Kidney epithelial cell (primary cell): ENCODE results near the gene BNC2. TPM values are rescaled to one million over a fixed set of nuclear protein-coding genes. Genes with fewer than 3 reads are reported as not detected.

Experiments used
- DNase-seq: peaks from one replicate; pipeline ENCODE4 v3.0.0-alpha.2; 2010; ENCODE audit warnings: low read depth
- H3K27me3 ChIP-seq: 2 replicates; pipeline ENCODE4 v1.6.0; 2011; ENCODE audit warnings: low read length; ENCODE audit not compliant: control insufficient read depth, insufficient read depth
- H3K36me3 ChIP-seq: 2 replicates; pipeline ENCODE4 v1.5.1; 2011; ENCODE audit warnings: low read length; ENCODE audit not compliant: control insufficient read depth, insufficient read depth
- H3K4me3 ChIP-seq: 2 replicates; pipeline ENCODE4 v1.5.1; 2011; ENCODE audit warnings: low read depth, mild to moderate bottlenecking, control low read depth, low read length
- total RNA-seq: library from RNA; depleted of rRNA; stranded (reverse); fragments of >200 nt; gene quantifications from 2 replicates; pipeline ENCODE4 v1.2.3, GENCODE V29; 2015
- TF ChIP-seq, protein P1 (sequence below): IDR thresholded peaks from 2 replicates; pipeline ENCODE4 v1.5.1; 2011; ENCODE audit warnings: mild to moderate bottlenecking, moderate library complexity, low read length, control low read depth, inconsistent platforms; ENCODE audit not compliant: insufficient read depth, poor library complexity, severe bottlenecking

BNC2 gene
- total RNA-seq, 1 donor from 2014 or later = 1.5 TPM

- no peak for DNase-seq
- TF ChIP-seq, protein P1, sequence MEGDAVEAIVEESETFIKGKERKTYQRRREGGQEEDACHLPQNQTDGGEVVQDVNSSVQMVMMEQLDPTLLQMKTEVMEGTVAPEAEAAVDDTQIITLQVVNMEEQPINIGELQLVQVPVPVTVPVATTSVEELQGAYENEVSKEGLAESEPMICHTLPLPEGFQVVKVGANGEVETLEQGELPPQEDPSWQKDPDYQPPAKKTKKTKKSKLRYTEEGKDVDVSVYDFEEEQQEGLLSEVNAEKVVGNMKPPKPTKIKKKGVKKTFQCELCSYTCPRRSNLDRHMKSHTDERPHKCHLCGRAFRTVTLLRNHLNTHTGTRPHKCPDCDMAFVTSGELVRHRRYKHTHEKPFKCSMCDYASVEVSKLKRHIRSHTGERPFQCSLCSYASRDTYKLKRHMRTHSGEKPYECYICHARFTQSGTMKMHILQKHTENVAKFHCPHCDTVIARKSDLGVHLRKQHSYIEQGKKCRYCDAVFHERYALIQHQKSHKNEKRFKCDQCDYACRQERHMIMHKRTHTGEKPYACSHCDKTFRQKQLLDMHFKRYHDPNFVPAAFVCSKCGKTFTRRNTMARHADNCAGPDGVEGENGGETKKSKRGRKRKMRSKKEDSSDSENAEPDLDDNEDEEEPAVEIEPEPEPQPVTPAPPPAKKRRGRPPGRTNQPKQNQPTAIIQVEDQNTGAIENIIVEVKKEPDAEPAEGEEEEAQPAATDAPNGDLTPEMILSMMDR = no peak
- H3K36me3 ChIP-seq = no peaks in the 10 kb centered on the region
- H3K4me3 ChIP-seq = no peak overlapping the region
- no peaks in the 10 kb centered on the region for H3K27me3 ChIP-seq
Measured at GRCh38 chr9:16422114-16422513, 448.4 kb downstream of the BNC2 start.

GRCh38 chr9:16421532-16421931 lies 448.9 kb downstream of the BNC2 start:
- Histone ChIP-seq H3K36me3 (no peaks in the 10 kb centered on the region), H3K4me3 (no peak overlapping the region), H3K27me3 (no peaks in the 10 kb centered on the region)
- DNase-seq = no peak
- TF ChIP-seq, protein P1 = no peak

- Histone ChIP-seq H3K36me3 (no peaks in the 10 kb centered on the region), H3K27me3 (no peaks in the 10 kb centered on the region), H3K4me3 (no peak overlapping the region)
- TF ChIP-seq, protein P1 = no peak
- no peak for DNase-seq
Measured at GRCh38 chr9:16419124-16419523, 451.3 kb downstream of the BNC2 start.

GRCh38 chr9:16418721-16419120 lies 451.7 kb downstream of the BNC2 start:
- no peak for DNase-seq

DNA sequence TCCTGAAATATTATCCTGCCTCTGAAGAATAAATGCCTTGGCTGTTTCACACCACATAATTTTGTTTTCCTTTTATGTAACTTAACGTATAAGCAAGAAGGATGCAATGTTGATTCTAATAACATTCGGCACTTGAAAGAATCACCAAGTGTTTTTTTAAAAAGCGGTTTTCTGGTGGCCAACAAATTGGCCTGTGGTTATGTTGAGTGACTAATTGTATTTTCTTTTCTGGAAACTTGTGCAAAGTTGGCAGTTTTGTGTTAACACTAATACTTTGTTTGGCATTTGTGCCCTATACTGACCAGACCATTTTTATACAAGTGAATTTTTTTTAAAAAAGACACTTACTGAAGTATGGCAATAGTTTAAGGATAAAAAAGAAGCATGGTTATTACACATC lies 452.7 kb downstream of the BNC2 start:
- no peak for DNase-seq
- TF ChIP-seq, protein P1 = no peak
- Histone ChIP-seq H3K4me3 (no peak overlapping the region), H3K36me3 (peaks cover 1% of the 10 kb centered on the region), H3K27me3 (no peaks in the 10 kb centered on the region)

More at GRCh38 chr9:16418721-16419120, 451.7 kb downstream of the BNC2 start:
- Histone ChIP-seq H3K4me3 (no peak overlapping the region), H3K36me3 (peaks cover 1% of the 10 kb centered on the region), H3K27me3 (no peaks in the 10 kb centered on the region)
- TF ChIP-seq, protein P1 = no peak

DNA sequence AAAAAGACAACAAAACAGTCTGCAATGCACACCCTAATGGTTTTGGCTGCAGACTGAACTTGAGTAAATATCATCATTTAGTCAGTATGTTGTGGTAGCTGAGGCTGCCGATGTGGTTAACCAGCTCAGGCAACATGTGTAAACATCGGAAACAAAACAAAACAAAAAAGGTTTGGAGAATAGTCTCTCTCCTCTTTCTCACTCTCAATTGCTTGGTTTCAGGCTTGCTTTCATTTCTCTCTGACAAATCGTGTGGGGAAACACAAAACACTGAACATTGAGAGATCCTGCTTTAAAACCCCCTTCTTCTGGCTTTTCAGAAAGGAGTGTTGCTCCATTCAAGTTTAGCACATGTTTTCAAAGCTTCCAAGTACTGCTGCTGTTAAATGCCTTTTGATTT lies 453.3 kb downstream of the BNC2 start:
- no peak for DNase-seq
- Histone ChIP-seq H3K4me3 (no peak overlapping the region), H3K36me3 (peaks cover 1% of the 10 kb centered on the region)

More for the DNA sequence above, 453.3 kb downstream of the BNC2 start:
- no peaks in the 10 kb centered on the region for H3K27me3 ChIP-seq
- TF ChIP-seq, protein P1 = no peak
